Islet precursor cell (in vitro differentiated cells): Measurements from ENCODE around the gene TMEM145.

Experiments used
- DNase-seq: peaks from one replicate; pipeline ENCODE4 v3.0.0-alpha.2; 2018

Gene TMEM145

GRCh38 chr19:42366673-42367072 lies 53.6 kb downstream of the TMEM145 start:
- no peak for DNase-seq

- no peak for DNase-seq
Observed at GRCh38 chr19:42367929-42368328, 54.8 kb downstream of the TMEM145 start.

- no peak for DNase-seq
Observed at GRCh38 chr19:42368360-42368759, 55.3 kb downstream of the TMEM145 start.

- no peak for DNase-seq
Observed at GRCh38 chr19:42368765-42369164, 55.7 kb downstream of the TMEM145 start.

GRCh38 chr19:42369433-42370067 lies 56.4 kb downstream of the TMEM145 start:
- DNase-seq: no peak

GRCh38 chr19:42370068-42370520 lies 57.0 kb downstream of the TMEM145 start:
- DNase-seq: no peak

- DNase-seq: no peak
Observed at GRCh38 chr19:42370626-42371175, 57.6 kb downstream of the TMEM145 start.
